Esophagus squamous epithelium (tissue), 4 donors: ENCODE measurements around the gene EPHA4.

Experiments
- CTCF ChIP-seq, 6 experiments: fragments of 450-650 bp in 4 of 6; fragments of 200-600 bp in 2 of 6; sonication (generic) in 2 of 6; IDR thresholded peaks; one replicate each; pipeline ENCODE4 v1.5.1; 2016 to 2019; ENCODE audit warnings: antibody characterized with exemption in 6 of 6, mild to moderate bottlenecking in 4 of 6, moderate library complexity in 4 of 6
- POLR2A ChIP-seq, 4 donors: fragments of 450-650 bp; IDR thresholded peaks; one replicate each; pipeline ENCODE4 v1.6.1; 2017; ENCODE audit warnings: antibody characterized with exemption in 4 of 4, mild to moderate bottlenecking in 4 of 4, moderate library complexity in 3 of 4

GRCh38 chr2:221464971-221465370, 107.1 kb downstream of the EPHA4 start:
- TF ChIP-seq CTCF (IDR thresholded peaks at IDR 0.05) = no peak
- TF ChIP-seq POLR2A (IDR thresholded peaks at IDR 0.05) = no peak
